ENCODE data around the gene SPAG6.

Gene SPAG6

DNA sequence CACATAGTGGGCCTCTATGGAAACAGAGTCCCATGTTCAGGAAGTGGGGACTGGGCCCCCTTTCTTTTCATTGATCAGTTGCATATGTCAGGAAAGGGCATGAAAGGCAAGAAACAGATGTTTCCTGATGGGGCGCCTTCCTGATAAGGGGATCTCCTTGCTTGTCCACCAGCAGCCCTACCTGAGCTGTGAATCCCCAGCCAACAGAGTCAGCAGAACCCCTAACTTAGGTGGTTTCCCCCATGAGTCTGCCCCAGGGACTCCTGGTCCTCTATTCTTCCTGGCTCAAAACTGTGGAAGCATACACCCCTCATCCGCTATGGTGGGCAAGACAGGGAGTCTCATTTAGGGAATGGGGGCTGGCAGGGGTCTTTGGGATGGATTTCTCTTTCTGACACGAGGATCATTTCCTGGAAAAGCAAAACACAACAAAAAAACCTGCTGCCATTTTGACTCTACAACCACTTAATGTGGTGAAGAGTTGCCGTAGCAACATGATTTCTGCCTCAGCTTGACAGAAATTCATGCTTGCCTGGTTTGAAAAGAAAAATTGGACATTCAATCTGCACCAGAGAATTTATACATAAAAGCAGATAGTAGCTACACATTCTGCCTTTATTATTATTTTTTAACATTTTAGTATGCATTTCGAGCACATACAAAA, 119.8 kb downstream of the SPAG6 start:
- no peak for DNase-seq

DNA sequence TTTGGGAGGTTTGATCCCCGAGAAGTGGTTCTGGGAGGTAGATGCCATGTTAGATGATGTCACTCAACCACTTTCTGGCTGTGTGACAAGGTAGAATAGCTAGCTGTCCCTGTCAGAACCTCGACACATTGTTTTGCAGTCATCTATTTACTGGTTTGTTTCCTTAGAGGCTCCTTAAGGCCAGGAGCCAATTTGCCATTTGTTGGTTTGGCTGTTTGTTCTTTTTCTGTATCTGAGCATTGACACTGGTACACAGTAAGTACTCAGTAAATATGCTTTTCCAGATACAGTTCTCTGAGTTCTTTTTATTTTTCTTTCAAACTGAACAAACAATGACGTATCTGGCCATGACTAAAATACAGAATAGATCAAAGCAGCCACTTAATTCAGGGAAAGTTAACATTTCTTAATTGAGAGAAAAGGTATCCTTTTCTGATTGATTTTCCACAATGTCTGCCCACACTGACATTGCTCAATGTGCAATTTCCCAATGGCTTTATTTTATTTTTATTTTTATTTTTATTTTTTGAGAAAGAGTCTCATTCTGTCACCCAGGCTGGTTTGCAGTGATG, 121.6 kb downstream of the SPAG6 start:
- DNase-seq, result no peak
